AG10803 (cell line): Measurements from ENCODE around the gene TNF.

Source experiments
- DNase-seq: peaks from one replicate; pipeline ENCODE4 v3.0.0; 2010; ENCODE audit warnings: low read depth
- H3K4me3 ChIP-seq: 2 replicates; pipeline ENCODE4 v1.5.1; 2011; ENCODE audit warnings: mild to moderate bottlenecking, low read length, control low read depth
- TF ChIP-seq, protein P1 (sequence below): conservative IDR thresholded peaks from 2 replicates; pipeline ENCODE4 v1.5.1; 2011; ENCODE audit warnings: mild to moderate bottlenecking, low read length, control low read depth, inconsistent platforms

Gene TNF

DNA sequence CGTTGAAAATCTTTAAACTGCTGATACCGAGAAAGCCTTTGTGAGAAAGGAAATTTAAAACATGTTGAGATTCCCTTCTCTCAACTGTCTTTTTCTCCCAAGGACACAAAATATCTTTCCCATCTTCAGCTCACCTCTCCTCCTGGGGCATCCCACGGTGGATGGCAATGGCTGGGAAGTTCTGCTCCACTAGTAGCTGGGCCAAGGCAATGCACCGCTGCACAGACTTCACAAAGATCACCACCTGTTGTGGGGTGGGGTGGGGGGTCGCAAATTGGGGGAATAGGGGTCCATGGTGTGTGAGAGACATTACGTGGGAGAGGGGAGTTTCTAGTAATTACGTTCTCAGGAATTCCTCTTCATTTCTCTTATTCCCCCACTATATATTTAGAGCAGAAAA lies 44.2 kb upstream of the TNF start:
- TF ChIP-seq, protein P1, sequence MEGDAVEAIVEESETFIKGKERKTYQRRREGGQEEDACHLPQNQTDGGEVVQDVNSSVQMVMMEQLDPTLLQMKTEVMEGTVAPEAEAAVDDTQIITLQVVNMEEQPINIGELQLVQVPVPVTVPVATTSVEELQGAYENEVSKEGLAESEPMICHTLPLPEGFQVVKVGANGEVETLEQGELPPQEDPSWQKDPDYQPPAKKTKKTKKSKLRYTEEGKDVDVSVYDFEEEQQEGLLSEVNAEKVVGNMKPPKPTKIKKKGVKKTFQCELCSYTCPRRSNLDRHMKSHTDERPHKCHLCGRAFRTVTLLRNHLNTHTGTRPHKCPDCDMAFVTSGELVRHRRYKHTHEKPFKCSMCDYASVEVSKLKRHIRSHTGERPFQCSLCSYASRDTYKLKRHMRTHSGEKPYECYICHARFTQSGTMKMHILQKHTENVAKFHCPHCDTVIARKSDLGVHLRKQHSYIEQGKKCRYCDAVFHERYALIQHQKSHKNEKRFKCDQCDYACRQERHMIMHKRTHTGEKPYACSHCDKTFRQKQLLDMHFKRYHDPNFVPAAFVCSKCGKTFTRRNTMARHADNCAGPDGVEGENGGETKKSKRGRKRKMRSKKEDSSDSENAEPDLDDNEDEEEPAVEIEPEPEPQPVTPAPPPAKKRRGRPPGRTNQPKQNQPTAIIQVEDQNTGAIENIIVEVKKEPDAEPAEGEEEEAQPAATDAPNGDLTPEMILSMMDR: no peak
- no peak for DNase-seq
- no peak overlapping the region for H3K4me3 ChIP-seq

DNA sequence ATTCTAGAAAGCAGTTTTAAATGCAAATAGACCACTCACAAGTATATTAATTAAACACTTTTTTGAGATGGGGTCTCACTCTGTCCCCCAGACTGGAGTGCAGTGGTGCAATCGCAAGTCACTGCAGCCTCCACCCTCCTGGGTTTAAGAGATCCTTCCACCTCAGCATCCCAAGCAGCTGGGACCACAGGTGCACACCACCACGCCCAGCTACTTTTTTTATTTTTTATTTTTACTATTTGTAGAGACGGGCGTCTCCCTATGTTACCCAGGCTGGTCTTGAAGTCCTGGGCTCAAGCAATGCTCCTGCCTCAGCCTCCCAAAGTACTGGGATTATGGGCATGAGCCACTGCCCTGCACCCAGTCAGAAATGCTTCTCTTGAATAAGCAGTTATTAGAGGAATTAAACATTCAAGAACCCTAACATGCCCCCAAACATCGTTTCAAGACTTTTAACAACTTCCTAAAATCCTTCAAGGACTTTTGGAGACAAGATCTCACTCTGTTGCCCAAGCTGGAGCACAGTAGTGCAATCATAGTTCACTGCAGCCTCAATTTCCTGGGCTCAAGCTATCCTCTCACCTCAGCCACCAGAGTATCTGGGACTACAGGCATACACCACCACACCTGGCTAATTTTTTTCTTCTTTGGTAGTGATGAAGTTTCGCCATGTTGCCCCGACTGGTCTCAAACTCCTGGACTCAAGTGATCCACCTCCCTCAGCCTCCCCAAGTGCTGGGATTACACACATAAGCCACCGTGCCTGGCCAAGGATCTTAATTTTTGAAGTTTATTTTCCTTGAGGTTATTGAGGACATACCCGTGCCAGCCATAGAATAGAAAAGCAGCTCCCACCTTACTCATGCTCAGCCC lies 43.4 kb upstream of the TNF start:
- no peak for DNase-seq
- no peak overlapping the region for H3K4me3 ChIP-seq
- TF ChIP-seq, protein P1: no peak

DNA sequence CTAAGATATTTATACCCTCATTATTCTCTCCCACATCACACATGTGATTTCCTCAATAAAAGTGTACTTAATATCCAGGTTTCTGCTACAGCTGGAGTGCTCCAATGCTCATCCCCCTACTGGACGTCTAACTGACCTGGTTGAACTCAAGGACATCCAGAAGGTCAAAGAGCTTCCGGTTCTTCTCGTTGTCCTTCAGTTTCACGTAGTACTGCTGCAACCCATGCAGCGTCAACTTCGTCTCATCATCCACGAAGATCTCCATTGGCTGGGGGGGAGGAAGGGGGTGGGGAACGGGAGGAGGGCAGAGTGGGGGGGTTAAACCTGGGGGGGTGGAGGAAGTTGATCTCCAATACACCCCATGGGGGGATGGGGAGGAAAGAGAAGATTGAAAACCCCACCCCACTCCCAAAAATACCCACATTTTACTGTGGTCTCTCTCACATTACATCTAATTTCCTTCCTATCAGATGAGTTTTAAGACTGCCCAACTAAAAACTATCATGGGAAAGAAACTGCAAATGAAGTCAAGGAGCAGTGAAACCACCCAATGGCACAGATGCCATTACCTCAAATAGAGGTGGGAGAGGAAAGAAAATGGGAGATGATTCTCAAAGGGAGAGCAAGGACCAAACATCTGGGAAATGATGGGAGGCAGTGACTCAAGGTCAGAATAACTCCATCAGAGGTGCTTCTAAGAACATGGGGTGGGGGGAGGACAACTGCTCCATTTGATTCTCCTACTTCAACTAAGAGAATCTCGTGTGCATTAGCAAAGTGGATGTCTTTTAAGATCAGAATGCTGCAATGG lies 42.5 kb upstream of the TNF start:
- TF ChIP-seq, protein P1: no peak
- no peak overlapping the region for H3K4me3 ChIP-seq
- DNase-seq: no peak

GRCh38 chr6:31533455-31533841 lies 41.9 kb upstream of the TNF start:
- TF ChIP-seq, protein P1: no peak
- H3K4me3 ChIP-seq: no peak overlapping the region
- DNase-seq: no peak

DNA sequence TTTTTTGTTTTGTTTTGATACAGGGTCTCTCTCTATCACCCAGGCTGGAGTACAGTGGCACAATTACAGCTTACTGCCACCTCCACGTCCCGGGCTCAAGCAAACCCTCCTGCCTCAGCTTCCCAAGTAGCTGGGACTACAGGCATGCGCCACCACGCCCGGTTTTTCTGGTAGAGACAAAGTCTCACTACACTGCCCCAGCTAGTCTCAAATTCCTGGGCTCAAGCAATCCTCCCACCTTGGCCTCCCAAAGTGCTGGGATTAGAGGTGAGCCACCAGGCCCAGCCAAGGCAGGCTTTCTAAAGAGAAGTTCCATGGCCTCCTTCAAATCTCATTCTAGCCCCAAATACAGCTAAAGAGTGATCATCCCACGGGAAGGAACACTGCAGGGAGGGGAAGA lies 41.4 kb upstream of the TNF start:
- no peak for DNase-seq
- H3K4me3 ChIP-seq: no peak overlapping the region
- TF ChIP-seq, protein P1: no peak

GRCh38 chr6:31534521-31535040 lies 40.8 kb upstream of the TNF start:
- DNase-seq: no peak

More at GRCh38 chr6:31534521-31535040, 40.8 kb upstream of the TNF start:
- TF ChIP-seq, protein P1: no peak
- H3K4me3 ChIP-seq: no peak overlapping the region
